ENCODE data around the gene GAB2. TPM values are rescaled to one million over a fixed set of nuclear protein-coding genes. Genes with fewer than 3 reads are reported as not detected.

GAB2 gene
- total RNA-seq, 4 donors from 2014 or later = 23.3 to 65.6 (median 58.8) TPM

DNA sequence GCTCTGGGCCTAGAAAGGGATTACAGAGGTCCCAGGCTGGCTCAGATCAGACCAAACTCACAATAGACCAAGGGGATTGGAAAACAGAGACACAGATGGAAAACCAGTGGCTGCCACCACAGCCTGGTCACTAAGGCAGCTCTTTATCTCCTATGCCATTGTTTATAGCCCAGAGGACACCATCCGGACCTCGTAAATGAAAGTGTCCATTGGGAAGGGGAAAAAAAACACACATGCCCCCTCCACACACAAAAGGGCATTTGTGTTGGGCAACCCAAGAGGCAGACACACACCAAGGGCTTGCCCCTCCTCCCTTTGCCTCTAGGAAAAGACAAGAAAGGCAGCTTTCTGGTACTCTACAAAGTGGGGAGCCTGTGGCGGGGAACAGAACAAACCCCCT lies 85.9 kb downstream of the GAB2 start:
- no peak for TF ChIP-seq CTCF (IDR thresholded peaks at IDR 0.05; ENCODE audit: low read depth)

DNA sequence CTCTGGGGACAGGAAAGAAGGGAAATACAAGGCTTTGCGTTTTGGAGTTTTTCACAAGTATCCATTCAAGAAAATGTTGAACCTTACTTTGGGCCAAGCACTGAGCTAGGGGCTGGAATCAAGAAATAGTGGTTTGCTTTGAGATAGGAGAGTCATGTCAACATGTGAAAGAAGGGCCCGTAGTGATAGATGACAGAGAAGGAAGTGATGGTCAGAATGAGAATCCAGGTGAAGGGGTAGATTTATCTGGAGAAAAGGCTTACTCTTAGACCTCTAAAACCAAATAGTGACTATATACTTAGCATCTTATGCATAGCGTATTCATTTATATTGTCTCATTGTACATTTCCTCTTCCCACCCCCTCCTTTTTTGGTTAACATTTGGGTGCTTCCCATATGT lies 87.3 kb downstream of the GAB2 start:
- TF ChIP-seq CTCF (IDR thresholded peaks at IDR 0.05; ENCODE audit: low read depth) = no peak

- TF ChIP-seq CTCF (IDR thresholded peaks at IDR 0.05; ENCODE audit: low read depth) = no peak
These were observed 89.7 kb downstream of the GAB2 start for GRCh38 chr11:78327945-78328344.

DNA sequence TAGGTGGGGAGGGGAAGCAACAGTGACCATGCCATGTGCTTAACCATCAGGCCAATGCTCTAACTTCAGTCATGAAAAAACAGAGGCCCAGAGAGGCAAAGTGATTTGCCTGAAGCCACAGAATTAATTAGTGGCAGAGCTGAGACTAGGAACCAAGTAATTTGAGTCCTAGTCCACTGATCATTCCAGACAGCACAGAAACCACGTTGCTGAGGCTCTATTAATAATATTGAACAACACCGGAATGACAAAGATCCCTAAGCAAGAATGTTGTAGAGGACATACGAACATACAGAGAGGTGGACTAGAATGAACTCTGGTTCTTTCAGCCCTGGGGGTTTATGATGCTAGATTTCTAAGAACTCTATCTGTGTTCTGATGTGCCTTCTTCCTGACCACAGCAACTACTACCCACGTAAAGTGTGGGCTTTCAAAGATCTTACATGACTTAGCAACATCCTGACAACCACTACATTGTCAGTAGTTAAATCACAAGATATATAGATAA lies 92.3 kb downstream of the GAB2 start:
- no peak for TF ChIP-seq CTCF (IDR thresholded peaks at IDR 0.05; ENCODE audit: low read depth)

GRCh38 chr11:78323363-78323762 lies 94.3 kb downstream of the GAB2 start:
- no peak for TF ChIP-seq CTCF (IDR thresholded peaks at IDR 0.05; ENCODE audit: low read depth)

DNA sequence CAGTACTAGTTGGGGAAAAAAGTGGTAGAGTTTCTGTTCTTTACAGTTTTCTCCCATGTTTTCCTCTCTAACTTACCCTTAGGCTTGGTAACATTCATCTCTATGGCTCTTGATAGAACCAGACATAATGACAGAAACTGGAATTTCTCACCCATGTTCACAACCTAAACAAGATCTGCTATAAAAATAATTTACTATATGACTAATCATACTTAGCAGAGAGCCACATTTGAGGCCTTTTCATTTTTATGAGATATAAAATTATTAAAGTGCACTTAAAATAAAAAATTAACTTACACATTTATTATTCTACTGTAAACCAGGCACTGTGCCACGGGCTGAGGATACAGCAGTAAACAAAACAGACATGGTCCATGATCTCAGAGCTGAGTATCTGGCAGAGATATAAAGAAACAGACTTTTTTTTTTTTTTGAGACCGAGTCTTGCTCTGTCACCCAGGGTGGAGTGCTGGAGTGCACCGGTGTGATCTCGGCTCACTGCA lies 98.1 kb downstream of the GAB2 start:
- no peak for TF ChIP-seq CTCF (IDR thresholded peaks at IDR 0.05; ENCODE audit: low read depth)

- no peak for TF ChIP-seq CTCF (IDR thresholded peaks at IDR 0.05; ENCODE audit: low read depth)
These were observed 99.1 kb downstream of the GAB2 start for GRCh38 chr11:78318321-78319114.

Measured in subcutaneous adipose tissue (tissue), 4 donors.